Aorta (tissue), 5 donors: ENCODE results near the gene MAP3K3. TPM values are rescaled to one million over a fixed set of nuclear protein-coding genes. Genes with fewer than 3 reads are reported as not detected.
"Not testable (repeated sequence)": the region's sequence is repeated elsewhere in the genome, so short reads cannot be mapped to it uniquely, and the experiment has no call there.

Source experiments
- ATAC-seq: fragments of 200-7000 bp; cut with Tn5 transposase; one replicate; pipeline ENCODE4 v1.9.1; 2022; ENCODE audit warnings: moderate library complexity; ENCODE audit not compliant: low FRiP score
- DNase-seq, 2 donors: peaks; one replicate each; pipeline ENCODE4 v3.0.0-alpha.2; 2020
- H3K27ac ChIP-seq, 2 donors: one replicate each; pipeline ENCODE4 v1.5.1; 2013; ENCODE audit warnings: low read length in 2 of 2, mild to moderate bottlenecking in 2 of 2, moderate library complexity in 2 of 2, control low read depth in 1 of 2, inconsistent platforms in 1 of 2, low read depth in 1 of 2
- H3K27me3 ChIP-seq, 2 donors: one replicate each; pipeline ENCODE4 v1.6.1; 2013; ENCODE audit warnings: control low read depth in 1 of 2, low read length in 1 of 2, mild to moderate bottlenecking in 1 of 2, moderate library complexity in 1 of 2; ENCODE audit not compliant: insufficient read depth in 2 of 2, control insufficient read depth in 1 of 2
- H3K36me3 ChIP-seq, 2 donors: one replicate each; pipeline ENCODE4 v1.6.1; 2013; ENCODE audit warnings: control low read depth in 1 of 2, low read length in 1 of 2, mild to moderate bottlenecking in 1 of 2; ENCODE audit not compliant: insufficient read depth in 2 of 2, control insufficient read depth in 1 of 2
- H3K4me1 ChIP-seq, 2 donors: one replicate each; pipeline ENCODE4 v1.6.1; 2013; ENCODE audit warnings: low read length in 2 of 2, control low read depth in 1 of 2, mild to moderate bottlenecking in 1 of 2, moderate library complexity in 1 of 2; ENCODE audit not compliant: insufficient read depth in 2 of 2, control insufficient read depth in 1 of 2
- H3K4me3 ChIP-seq, 2 donors: one replicate each; pipeline ENCODE4 v1.5.1; 2013; ENCODE audit warnings: low read length in 2 of 2, control low read depth in 1 of 2, mild to moderate bottlenecking in 1 of 2
- H3K9me3 ChIP-seq: one replicate; pipeline ENCODE4 v1.6.1; 2013; ENCODE audit warnings: mild to moderate bottlenecking, low read length; ENCODE audit not compliant: control insufficient read depth
- WGBS, 2 donors: extraction: QIAGEN DNeasy Blood & Tissue Kit; methylation state at CpG; one replicate each; pipeline ENCODE4 v1.1.7; 2013; 5-methylcytosine and 5-hydroxymethylcytosine counted together
- intact Hi-C, 2 donors: fragments of 100-400 bp; cut with DNase I; formaldehyde crosslinking; loops; one replicate each; pipeline versions ENCODE4 v1.14.2 to v1.15.0; 2022
- polyA plus RNA-seq, 2 donors: library from polyadenylated mRNA; stranded (reverse); fragments of 200-250 nt; gene quantifications; one replicate each; pipeline ENCODE4 v1.2.3, GENCODE V29; 2013
- total RNA-seq, 2 donors: library from RNA; stranded (reverse); fragmentation: NEBNext Ultra II Directional; extraction: Animal tissue kit (Norgen Biotek cat#: 25700); gene quantifications; one replicate each; pipeline ENCODE4 v1.2.1, GENCODE V29; 2021
- donor health status: healthy with polysubstance abuse.
- donor health status: Bipolar disorder and iron deficiency.
- donor health status: DM: no; HTN: no; CAD: no.
- donor health status: DM: no; HTN: no; CAD: no.
- donor health status: DM: yes; HTN: yes; CAD: no.

The MAP3K3 gene
- total and polyA plus RNA-seq, 4 donors = 16.2 to 83.2 (median 47.4) TPM

GRCh38 chr17:63707151-63707550 is 84.9 kb downstream of the MAP3K3 start:
- H3K4me1 ChIP-seq = no peaks in the 10 kb centered on the region
- no peak overlapping the region for H3K4me3 ChIP-seq
- H3K36me3 ChIP-seq = peaks cover 3 to 13% of the 10 kb centered on the region in 2 donors
- H3K27me3 ChIP-seq = no peaks in the 10 kb centered on the region
- ATAC-seq (no peak), DNase-seq (peak in 1 of 2 donors; percentile 54)
- WGBS, 2 donors = 84 to 88% methylated on average over 11 of the region's 11 CpGs
- no peaks in the 10 kb centered on the region for H3K9me3 ChIP-seq
- H3K27ac ChIP-seq = no peak overlapping the region
- intact Hi-C loops = no loop called here

- Histone ChIP-seq H3K27me3 (no peaks in the 10 kb centered on the region), H3K4me1 (no peaks in the 10 kb centered on the region), H3K4me3 (no peak overlapping the region), H3K27ac (no peak overlapping the region), H3K36me3 (peaks cover 3 to 15% of the 10 kb centered on the region in 2 donors), H3K9me3 (no peaks in the 10 kb centered on the region)
- WGBS, 2 donors = 93 to 94% methylated on average over 6 of the region's 6 CpGs
- intact Hi-C loops = no loop called here
- no peak for ATAC-seq
- DNase-seq = peak in 1 of 2 donors; percentile 61
These were observed 86.9 kb downstream of the MAP3K3 start for GRCh38 chr17:63709110-63709509.

- intact Hi-C loops = no loop called here
These were observed 92.5 kb downstream of the MAP3K3 start for GRCh38 chr17:63714550-63715277.

GRCh38 chr17:63716426-63716825 is 94.2 kb downstream of the MAP3K3 start:
- Histone ChIP-seq H3K27ac (no peak overlapping the region), H3K4me1 (no peaks in the 10 kb centered on the region), H3K9me3 (no peaks in the 10 kb centered on the region), H3K36me3 (peaks cover 0 to 3% of the 10 kb centered on the region in 2 donors), H3K27me3 (no peaks in the 10 kb centered on the region), H3K4me3 (no peak overlapping the region)
- intact Hi-C loops = no loop called here
- no peak for ATAC-seq
- 90 to 94% methylated on average over 3 of the region's 3 CpGs for WGBS, 2 donors
- DNase-seq = no peak

More at GRCh38 chr17:63714550-63715277, 92.5 kb downstream of the MAP3K3 start:
- Histone ChIP-seq H3K36me3 (peaks cover 3 to 7% of the 10 kb centered on the region in 2 donors), H3K27me3 (no peaks in the 10 kb centered on the region), H3K4me1 (no peaks in the 10 kb centered on the region), H3K27ac (no peak overlapping the region), H3K4me3 (no peak overlapping the region), H3K9me3 (no peaks in the 10 kb centered on the region)
- WGBS, 2 donors = 58 to 62% methylated on average over 10 of the region's 10 CpGs
- DNase-seq (no peak), ATAC-seq (peak; percentile 22)

- Histone ChIP-seq H3K9me3 (no peaks in the 10 kb centered on the region), H3K4me3 (no peak overlapping the region), H3K27me3 (no peaks in the 10 kb centered on the region), H3K4me1 (no peaks in the 10 kb centered on the region), H3K36me3 (no peaks in the 10 kb centered on the region), H3K27ac (no peak overlapping the region)
- DNase-seq (no peak), ATAC-seq (no peak)
- intact Hi-C loops = no loop called here
- 52 to 62% methylated on average over 5 of the region's 5 CpGs for WGBS, 2 donors
These were observed 96.8 kb downstream of the MAP3K3 start for GRCh38 chr17:63718988-63719387.

GRCh38 chr17:63720194-63720593 is 98.0 kb downstream of the MAP3K3 start:
- H3K36me3 ChIP-seq, ATAC-seq, H3K27ac ChIP-seq, H3K4me3 ChIP-seq, H3K9me3 ChIP-seq, intact Hi-C loops, H3K4me1 ChIP-seq, DNase-seq, H3K27me3 ChIP-seq: not testable (repeated sequence)
- 96 to 100% methylated on average over 5 of the region's 5 CpGs for WGBS, 2 donors

GRCh38 chr17:63722403-63722802 is 100.2 kb downstream of the MAP3K3 start:
- H3K27me3 ChIP-seq = no peaks in the 10 kb centered on the region
- no peak for DNase-seq
- WGBS, 2 donors = 46 to 55% methylated on average over 2 of the region's 2 CpGs
- H3K4me1 ChIP-seq = no peaks in the 10 kb centered on the region
- intact Hi-C loops = no loop called here
- H3K9me3 ChIP-seq = no peaks in the 10 kb centered on the region
- no peak overlapping the region for H3K4me3 ChIP-seq
- no peak for ATAC-seq
- no peaks in the 10 kb centered on the region for H3K36me3 ChIP-seq
- H3K27ac ChIP-seq = no peak overlapping the region

GRCh38 chr17:63735691-63736090 is 113.5 kb downstream of the MAP3K3 start:
- 95 to 96% methylated on average over 8 of the region's 8 CpGs for WGBS, 2 donors
- H3K36me3 ChIP-seq = no peaks in the 10 kb centered on the region
- no peak overlapping the region for H3K4me3 ChIP-seq
- no peak overlapping the region for H3K27ac ChIP-seq
- DNase-seq (no peak), ATAC-seq (no peak)
- H3K9me3 ChIP-seq = no peaks in the 10 kb centered on the region
- H3K27me3 ChIP-seq = no peaks in the 10 kb centered on the region
- no peaks in the 10 kb centered on the region for H3K4me1 ChIP-seq
- intact Hi-C loops = no loop called here

- WGBS, 2 donors = 36 to 38% methylated on average over 12 of the region's 12 CpGs
- Histone ChIP-seq H3K36me3 (no peaks in the 10 kb centered on the region), H3K27ac (peak overlapping the region in 1 of 2 donors; percentile 84), H3K9me3 (no peaks in the 10 kb centered on the region), H3K4me3 (peak overlapping the region; percentile 56 to 60), H3K4me1 (no peaks in the 10 kb centered on the region), H3K27me3 (no peaks in the 10 kb centered on the region)
- ATAC-seq (no peak), DNase-seq (no peak)
- intact Hi-C loops = loop anchor here in 1 of 2 donors (5.0 kb wide), 1 partner anchor 63 kb away; no protein-coding TSS in a partner anchor
These were observed 118.4 kb downstream of the MAP3K3 start for GRCh38 chr17:63740464-63741142.
